Natural killer cell (primary cell): ENCODE data around the gene DRC7. TPM values are rescaled to one million over a fixed set of nuclear protein-coding genes. Genes with fewer than 3 reads are reported as not detected.

ENCODE experiments used
- ATAC-seq, 3 donors: fragments of 150-1000 bp in 2 of 3; fragments of 200-7000 bp in 1 of 3; cut with Tn5 transposase; 1 replicate in 1 of 3; 2 replicates in 2 of 3; pipeline ENCODE4 v1.10.0; 2021; ENCODE audit warnings: mild to moderate bottlenecking in 2 of 3, moderate library complexity in 2 of 3
- DNase-seq, 2 donors: peaks; one replicate each; pipeline versions ENCODE4 v3.0.0 to v3.0.0-alpha.2; 2013 to 2021; ENCODE audit warnings: mixed read lengths in 1 of 2
- H3K27ac ChIP-seq: one replicate; pipeline ENCODE4 v1.5.1; 2013; ENCODE audit warnings: mild to moderate bottlenecking, low read length
- H3K27me3 ChIP-seq: one replicate; pipeline ENCODE4 v1.6.1; 2013; ENCODE audit warnings: low read length; ENCODE audit not compliant: control insufficient read depth, insufficient read depth
- H3K36me3 ChIP-seq: one replicate; pipeline ENCODE4 v1.6.1; 2013; ENCODE audit warnings: low read length; ENCODE audit not compliant: control insufficient read depth, insufficient read depth
- H3K4me1 ChIP-seq: one replicate; pipeline ENCODE4 v1.6.1; 2013; ENCODE audit warnings: low read length; ENCODE audit not compliant: control insufficient read depth, insufficient read depth
- H3K4me3 ChIP-seq: one replicate; pipeline ENCODE4 v1.5.1; 2013; ENCODE audit warnings: low read length
- H3K9me3 ChIP-seq: one replicate; pipeline ENCODE4 v1.6.1; 2013; ENCODE audit warnings: low read length; ENCODE audit not compliant: control insufficient read depth, insufficient read depth
- H3K27ac Mint-ChIP-seq, 2 donors: one replicate each; pipeline ENCODE4 v1.8.0; 2022; ENCODE audit warnings: mild to moderate bottlenecking in 2 of 2, mixed read lengths in 2 of 2, moderate library complexity in 1 of 2
- H3K27me3 Mint-ChIP-seq, 2 donors: one replicate each; pipeline ENCODE4 v1.8.0; 2022; ENCODE audit warnings: low read depth in 2 of 2, mixed read lengths in 2 of 2
- H3K36me3 Mint-ChIP-seq: one replicate; pipeline ENCODE4 v1.8.0; 2022; ENCODE audit warnings: mixed read lengths
- H3K4me1 Mint-ChIP-seq, 2 donors: one replicate each; pipeline ENCODE4 v1.8.0; 2022; ENCODE audit warnings: mixed read lengths in 2 of 2
- H3K4me3 Mint-ChIP-seq: one replicate; pipeline ENCODE4 v1.8.0; 2022; ENCODE audit warnings: mild to moderate bottlenecking, moderate library complexity, mixed read lengths
- H3K9me3 Mint-ChIP-seq, 2 donors: one replicate each; pipeline ENCODE4 v1.8.0; 2022; ENCODE audit warnings: mixed read lengths in 2 of 2
- WGBS: methylation state at CpG from one replicate; pipeline ENCODE4 v1.1.7; 2013; ENCODE audit warnings: missing lambda C conversion rate; ENCODE audit not compliant: insufficient coverage; 5-methylcytosine and 5-hydroxymethylcytosine counted together
- intact Hi-C: fragments of 100-400 bp; cut with micrococcal nuclease; formaldehyde crosslinking; loops from one replicate; pipeline ENCODE4 v1.14.2; 2022
- total RNA-seq, 4 donors: library from RNA; stranded (reverse); fragments of 120-200 nt in 1 of 4; gene quantifications; one replicate each; pipeline versions ENCODE4 v1.2.3 to v1.2.4, GENCODE V29; 2013 to 2022
- TF ChIP-seq, protein P1 (sequence below): fragments of 200-600 bp; IDR thresholded peaks from one replicate; pipeline ENCODE4 v1.8.0; 2022; ENCODE audit warnings: antibody characterized with exemption

Gene DRC7
- total RNA-seq, 3 donors from 2014 or later (not counting 1 experiment from before 2014, with no cell fraction given), result 0.33 TPM; not detected in 2

DNA sequence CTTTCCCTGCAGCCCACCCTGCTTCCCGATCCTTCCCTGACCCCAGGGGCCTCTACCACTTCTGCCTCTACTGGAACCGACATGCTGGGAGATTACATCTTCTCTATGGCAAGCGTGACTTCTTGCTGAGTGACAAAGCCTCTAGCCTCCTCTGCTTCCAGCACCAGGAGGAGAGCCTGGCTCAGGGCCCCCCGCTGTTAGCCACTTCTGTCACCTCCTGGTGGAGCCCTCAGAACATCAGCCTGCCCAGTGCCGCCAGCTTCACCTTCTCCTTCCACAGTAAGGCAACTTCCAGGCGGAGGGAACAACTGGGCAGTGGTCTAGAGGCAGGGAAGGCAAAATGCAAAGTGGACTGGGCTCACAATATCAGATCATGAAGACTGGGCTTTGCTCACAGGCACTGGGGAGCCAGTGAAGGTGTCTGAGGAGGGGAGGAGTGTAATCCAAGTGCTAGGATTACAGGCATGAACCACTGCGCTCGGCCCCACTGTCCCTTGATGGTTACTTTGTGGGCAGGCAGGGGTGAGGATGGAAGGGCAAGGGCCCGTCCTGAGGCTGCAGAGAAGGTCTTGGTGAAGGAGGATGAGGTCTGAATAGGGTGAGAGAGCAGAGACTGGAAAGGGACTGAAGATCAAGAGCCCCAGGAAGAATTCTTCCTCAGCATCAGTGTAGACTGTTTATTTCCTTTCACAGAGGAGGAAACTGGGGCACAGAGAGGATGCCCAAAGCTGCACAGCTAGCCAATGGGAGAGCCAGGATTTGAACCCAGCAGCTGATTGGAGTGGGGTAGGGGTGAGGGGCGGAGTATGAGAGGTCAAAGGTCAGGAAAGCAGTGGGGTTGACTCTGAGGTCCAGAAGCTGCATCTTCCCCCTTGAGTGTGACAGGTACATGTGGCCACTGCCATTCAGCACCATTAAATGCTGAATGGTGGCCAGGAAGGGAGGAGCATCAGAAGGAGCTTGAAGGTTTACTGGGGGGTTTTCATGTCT, 43.0 kb upstream of the DRC7 start:
- no peak overlapping the region for H3K4me3 ChIP-seq
- TF ChIP-seq, protein P1, sequence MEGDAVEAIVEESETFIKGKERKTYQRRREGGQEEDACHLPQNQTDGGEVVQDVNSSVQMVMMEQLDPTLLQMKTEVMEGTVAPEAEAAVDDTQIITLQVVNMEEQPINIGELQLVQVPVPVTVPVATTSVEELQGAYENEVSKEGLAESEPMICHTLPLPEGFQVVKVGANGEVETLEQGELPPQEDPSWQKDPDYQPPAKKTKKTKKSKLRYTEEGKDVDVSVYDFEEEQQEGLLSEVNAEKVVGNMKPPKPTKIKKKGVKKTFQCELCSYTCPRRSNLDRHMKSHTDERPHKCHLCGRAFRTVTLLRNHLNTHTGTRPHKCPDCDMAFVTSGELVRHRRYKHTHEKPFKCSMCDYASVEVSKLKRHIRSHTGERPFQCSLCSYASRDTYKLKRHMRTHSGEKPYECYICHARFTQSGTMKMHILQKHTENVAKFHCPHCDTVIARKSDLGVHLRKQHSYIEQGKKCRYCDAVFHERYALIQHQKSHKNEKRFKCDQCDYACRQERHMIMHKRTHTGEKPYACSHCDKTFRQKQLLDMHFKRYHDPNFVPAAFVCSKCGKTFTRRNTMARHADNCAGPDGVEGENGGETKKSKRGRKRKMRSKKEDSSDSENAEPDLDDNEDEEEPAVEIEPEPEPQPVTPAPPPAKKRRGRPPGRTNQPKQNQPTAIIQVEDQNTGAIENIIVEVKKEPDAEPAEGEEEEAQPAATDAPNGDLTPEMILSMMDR, result no peak
- peak in 1 of 2 donors; percentile 55 for DNase-seq
- Mint-ChIP-seq H3K36me3 (peaks cover 11% of the 10 kb centered on the region), H3K27me3 (no peaks in the 10 kb centered on the region), H3K4me1 (peaks cover 76 to 85% of the 10 kb centered on the region in 2 donors), H3K9me3 (no peaks in the 10 kb centered on the region), H3K4me3 (peak overlapping the region; percentile 79), H3K27ac (peak overlapping the region; percentile 93 to 96)
- H3K27ac ChIP-seq, result peak overlapping the region; percentile 39
- no peaks in the 10 kb centered on the region for H3K9me3 ChIP-seq
- H3K36me3 ChIP-seq, result peaks cover 63% of the 10 kb centered on the region
- intact Hi-C loops, result no loop called here
- peak in 1 of 3 donors; percentile 19 for ATAC-seq
- peaks cover 98% of the 10 kb centered on the region for H3K4me1 ChIP-seq
- WGBS, result 73% methylated on average over 10 of the region's 10 CpGs
- no peaks in the 10 kb centered on the region for H3K27me3 ChIP-seq

DNA sequence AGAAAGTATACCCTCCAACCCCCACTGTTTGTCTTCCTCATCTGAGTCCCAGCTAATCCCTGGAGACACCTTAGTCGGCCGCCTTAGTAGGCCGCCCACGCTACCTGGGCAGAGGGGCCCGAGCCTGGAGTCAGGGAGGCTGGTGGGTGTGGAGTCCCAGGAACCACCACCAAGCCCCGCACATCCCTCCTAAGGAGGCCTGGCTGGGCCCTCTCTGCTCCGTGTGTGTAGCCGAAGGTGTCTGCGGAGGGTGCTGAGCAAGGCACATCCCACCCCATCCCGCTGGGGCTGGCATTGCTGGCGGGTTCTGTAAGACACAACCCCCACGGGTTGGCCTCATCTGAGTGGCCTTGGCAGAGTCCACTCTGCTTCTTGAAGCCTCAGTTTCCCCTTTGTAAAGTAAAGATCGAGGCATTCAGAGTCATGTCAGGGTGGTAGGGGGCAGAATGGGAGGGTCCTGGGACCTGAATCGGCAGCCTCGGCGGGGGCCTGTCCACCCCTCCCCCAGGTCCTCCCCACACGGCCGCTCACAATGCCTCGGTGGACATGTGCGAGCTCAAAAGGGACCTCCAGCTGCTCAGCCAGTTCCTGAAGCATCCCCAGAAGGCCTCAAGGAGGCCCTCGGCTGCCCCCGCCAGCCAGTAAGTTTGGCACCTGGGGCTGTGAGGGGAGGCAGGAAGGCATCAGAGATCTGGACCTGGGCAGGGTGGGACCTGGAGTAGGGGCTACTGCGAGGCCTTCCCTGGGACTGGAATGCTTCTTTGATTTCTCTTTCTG, 41.7 kb upstream of the DRC7 start:
- H3K9me3 ChIP-seq, result no peaks in the 10 kb centered on the region
- H3K4me3 ChIP-seq, result no peak overlapping the region
- Mint-ChIP-seq H3K27me3 (no peaks in the 10 kb centered on the region), H3K36me3 (peaks cover 11% of the 10 kb centered on the region), H3K4me1 (peaks cover 70 to 83% of the 10 kb centered on the region in 2 donors), H3K27ac (peak overlapping the region; percentile 93 to 96), H3K4me3 (peak overlapping the region; percentile 79), H3K9me3 (no peaks in the 10 kb centered on the region)
- no peaks in the 10 kb centered on the region for H3K27me3 ChIP-seq
- WGBS, result 92% methylated on average over 22 of the region's 23 CpGs
- H3K27ac ChIP-seq, result peak overlapping the region; percentile 54
- ATAC-seq (no peak), DNase-seq (no peak)
- H3K36me3 ChIP-seq, result peaks cover 74% of the 10 kb centered on the region
- H3K4me1 ChIP-seq, result peaks cover 99% of the 10 kb centered on the region
- TF ChIP-seq, protein P1, result no peak
- intact Hi-C loops, result no loop called here

DNA sequence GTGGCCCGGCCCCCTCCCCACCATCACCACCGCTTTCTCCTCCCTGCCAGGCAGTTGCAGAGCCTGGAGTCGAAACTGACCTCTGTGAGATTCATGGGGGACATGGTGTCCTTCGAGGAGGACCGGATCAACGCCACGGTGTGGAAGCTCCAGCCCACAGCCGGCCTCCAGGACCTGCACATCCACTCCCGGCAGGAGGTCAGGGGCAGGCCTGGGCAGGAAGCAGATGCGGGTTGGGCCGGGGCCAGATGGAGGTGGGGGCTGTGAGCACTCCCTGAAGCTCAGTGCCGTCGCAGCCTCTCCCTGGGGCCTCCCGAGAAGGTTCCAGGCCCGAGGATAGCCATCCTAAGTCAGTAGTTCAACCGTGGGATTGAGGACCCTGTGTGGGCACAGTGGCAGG, 40.7 kb upstream of the DRC7 start:
- Histone ChIP-seq H3K36me3 (peaks cover 85% of the 10 kb centered on the region), H3K4me1 (peaks cover 98% of the 10 kb centered on the region), H3K4me3 (no peak overlapping the region), H3K27me3 (no peaks in the 10 kb centered on the region), H3K27ac (peak overlapping the region; percentile 54), H3K9me3 (no peaks in the 10 kb centered on the region)
- intact Hi-C loops, result no loop called here
- peaks cover 18% of the 10 kb centered on the region for H3K36me3 Mint-ChIP-seq
- H3K9me3 Mint-ChIP-seq, result no peaks in the 10 kb centered on the region
- DNase-seq (no peak), ATAC-seq (no peak)
- peak overlapping the region; percentile 93 to 96 for H3K27ac Mint-ChIP-seq
- TF ChIP-seq, protein P1, result no peak
- WGBS, result 38% methylated on average over 16 of the region's 16 CpGs
- H3K27me3 Mint-ChIP-seq, result no peaks in the 10 kb centered on the region
- peaks cover 69 to 82% of the 10 kb centered on the region in 2 donors for H3K4me1 Mint-ChIP-seq
- peak overlapping the region; percentile 78 for H3K4me3 Mint-ChIP-seq
